CD14-positive monocyte (primary cell): ENCODE results near the gene ETV4. TPM values are rescaled to one million over a fixed set of nuclear protein-coding genes. Genes with fewer than 3 reads are reported as not detected.

Experiments
- DNase-seq, 3 donors: peaks; one replicate each; pipeline ENCODE4 v3.0.0-alpha.2; 2011 to 2022
- H2AFZ ChIP-seq: 2 replicates; pipeline ENCODE4 v1.6.0; 2012; ENCODE audit warnings: mild to moderate bottlenecking, low read depth, low read length, inconsistent platforms; ENCODE audit not compliant: insufficient read depth, poor library complexity, severe bottlenecking
- H3K27ac ChIP-seq, 2 donors: 1 replicate in 1 of 2; 2 replicates in 1 of 2; pipeline ENCODE4 v1.5.1; 2012 to 2013; ENCODE audit warnings: low read length in 2 of 2, control low read depth in 1 of 2, inconsistent platforms in 1 of 2, low read depth in 1 of 2, mild to moderate bottlenecking in 1 of 2
- H3K27me3 ChIP-seq, 2 donors: one replicate each; pipeline versions ENCODE4 v1.6.0 to v1.6.1; 2011 to 2013; ENCODE audit warnings: low read length in 2 of 2; ENCODE audit not compliant: control insufficient read depth in 2 of 2, insufficient read depth in 2 of 2
- H3K36me3 ChIP-seq, 2 donors: replicated peaks in 1 of 2; 1 replicate in 1 of 2; 2 replicates in 1 of 2; pipeline versions ENCODE4 v1.5.1 to v1.6.1; 2012 to 2013; ENCODE audit warnings: low read length in 2 of 2, control low read depth in 1 of 2, inconsistent platforms in 1 of 2, mild to moderate bottlenecking in 1 of 2; ENCODE audit not compliant: insufficient read depth in 2 of 2, control insufficient read depth in 1 of 2
- H3K4me1 ChIP-seq, 2 donors: 1 replicate in 1 of 2; 2 replicates in 1 of 2; pipeline versions ENCODE4 v1.5.1 to v1.6.1; 2012 to 2013; ENCODE audit warnings: low read length in 2 of 2, control low read depth in 1 of 2, inconsistent platforms in 1 of 2, mild to moderate bottlenecking in 1 of 2, moderate library complexity in 1 of 2; ENCODE audit not compliant: insufficient read depth in 2 of 2, control insufficient read depth in 1 of 2
- H3K4me2 ChIP-seq: replicated peaks from 2 replicates; pipeline ENCODE3; 2012; ENCODE audit warnings: low read length, moderate library complexity, mild to moderate bottlenecking; ENCODE audit not compliant: poor library complexity, severe bottlenecking; ENCODE audit errors: extremely low read depth
- H3K4me3 ChIP-seq, 3 experiments: fragments of 200-600 bp in 1 of 3; sonication (generic) in 1 of 3; replicated peaks in 1 of 3; 1 replicate in 2 of 3; 2 replicates in 1 of 3; pipeline ENCODE4 v1.5.1; 2011 to 2013; ENCODE audit warnings: low read length in 3 of 3, mild to moderate bottlenecking in 3 of 3, control low read depth in 2 of 3, low read depth in 2 of 3, inconsistent platforms in 1 of 3, moderate library complexity in 1 of 3
- H3K79me2 ChIP-seq: 2 replicates; pipeline ENCODE4 v1.6.0; 2012; ENCODE audit warnings: mild to moderate bottlenecking, control low read depth, inconsistent platforms, low read length, moderate library complexity; ENCODE audit not compliant: insufficient read depth
- H3K9ac ChIP-seq: 2 replicates; pipeline ENCODE4 v1.6.0; 2017; ENCODE audit warnings: low read length, mild to moderate bottlenecking; ENCODE audit not compliant: insufficient read depth, poor library complexity, severe bottlenecking
- H3K9me3 ChIP-seq, 2 donors: replicated peaks in 1 of 2; 1 replicate in 1 of 2; 2 replicates in 1 of 2; pipeline versions ENCODE4 v1.5.1 to v1.6.1; 2012 to 2013; ENCODE audit warnings: low read length in 2 of 2, control low read depth in 1 of 2; ENCODE audit not compliant: control insufficient read depth in 1 of 2, insufficient read depth in 1 of 2
- H4K20me1 ChIP-seq: 2 replicates; pipeline ENCODE4 v1.6.0; 2012; ENCODE audit warnings: mild to moderate bottlenecking, low read length, control low read depth, moderate library complexity; ENCODE audit not compliant: insufficient read depth
- H3K27ac Mint-ChIP-seq, 7 donors: one replicate each; pipeline ENCODE4 v1.8.0; 2020; ENCODE audit warnings: mild to moderate bottlenecking in 7 of 7, mixed read lengths in 7 of 7, moderate library complexity in 6 of 7, inconsistent platforms in 2 of 7
- H3K27me3 Mint-ChIP-seq, 3 donors: one replicate each; pipeline ENCODE4 v1.8.0; 2021 to 2022; ENCODE audit warnings: low read depth in 3 of 3, mild to moderate bottlenecking in 3 of 3, mixed read lengths in 3 of 3, moderate library complexity in 3 of 3, inconsistent platforms in 1 of 3
- H3K36me3 Mint-ChIP-seq, 2 donors: one replicate each; pipeline ENCODE4 v1.8.0; 2020; ENCODE audit warnings: mixed read lengths in 2 of 2, inconsistent platforms in 1 of 2, mild to moderate bottlenecking in 1 of 2
- H3K4me1 Mint-ChIP-seq: one replicate; pipeline ENCODE4 v1.8.0; 2020; ENCODE audit warnings: mild to moderate bottlenecking, mixed read lengths
- H3K4me3 Mint-ChIP-seq, 2 donors: one replicate each; pipeline ENCODE4 v1.8.0; 2020; ENCODE audit warnings: mild to moderate bottlenecking in 2 of 2, mixed read lengths in 2 of 2, moderate library complexity in 1 of 2
- H3K9me3 Mint-ChIP-seq, 7 donors: one replicate each; pipeline ENCODE4 v1.8.0; 2020 to 2022; ENCODE audit warnings: mixed read lengths in 7 of 7, mild to moderate bottlenecking in 6 of 7, moderate library complexity in 6 of 7, inconsistent platforms in 2 of 7
- WGBS: methylation state at CpG from one replicate; pipeline ENCODE4 v1.1.5; 2013; ENCODE audit warnings: missing lambda C conversion rate; ENCODE audit not compliant: insufficient coverage; 5-methylcytosine and 5-hydroxymethylcytosine counted together
- intact Hi-C, 2 donors: fragments of 100-400 bp; cut with micrococcal nuclease; formaldehyde crosslinking; loops; one replicate each; pipeline versions ENCODE4 v1.15.0 to v1.15.1; 2023
- polyA plus RNA-seq, 3 donors: library from polyadenylated mRNA; depleted of rRNA in 1 of 3; unstranded in 2 of 3; stranded (reverse) in 1 of 3; fragments of 300-500 nt in 2 of 3; fragments of >200 nt in 1 of 3; fragmentation: Illumina TruSeq in 2 of 3; gene quantifications; 1 replicate in 2 of 3; 2 replicates in 1 of 3; pipeline ENCODE4 v1.2.3, GENCODE V29; 2012 to 2021
- TF ChIP-seq, protein P1 (sequence below): fragments of 200-600 bp; IDR thresholded peaks from one replicate; pipeline ENCODE4 v1.8.0; 2022; ENCODE audit warnings: antibody characterized with exemption, mild to moderate bottlenecking

The ETV4 gene
- polyA plus RNA-seq, 3 donors = not detected

DNA sequence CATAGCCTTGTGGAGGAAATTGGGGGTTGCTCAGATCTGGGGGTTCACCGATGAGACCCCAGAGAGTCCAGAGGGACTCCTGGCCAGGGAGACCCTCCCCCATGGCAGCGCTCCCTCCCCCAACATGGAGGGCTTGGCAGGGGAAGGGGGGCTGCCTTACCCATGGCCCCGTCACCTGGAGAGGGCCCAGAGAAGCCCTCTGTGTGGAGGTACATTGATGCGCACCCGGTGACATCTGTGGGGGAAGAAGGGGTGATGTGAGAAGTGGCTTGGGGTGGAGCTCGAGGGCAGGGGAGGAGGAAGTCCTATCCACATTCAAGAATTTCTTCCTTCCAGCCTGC lies 16.2 kb downstream of the ETV4 start:
- H3K4me3 ChIP-seq = no peak overlapping the region
- intact Hi-C loops = no loop called here
- no peaks in the 10 kb centered on the region for H3K27me3 ChIP-seq
- H3K9ac ChIP-seq = no peak overlapping the region
- Mint-ChIP-seq H3K4me3 (no peak overlapping the region), H3K4me1 (peaks cover 9% of the 10 kb centered on the region), H3K27ac (peak overlapping the region in 3 of 7 donors; percentile 23 to 53 (median 32)), H3K36me3 (peaks cover 30 to 40% of the 10 kb centered on the region in 2 donors), H3K9me3 (no peaks in the 10 kb centered on the region), H3K27me3 (peaks cover 0 to 11% (median 1%) of the 10 kb centered on the region in 3 donors)
- peaks cover 6 to 7% of the 10 kb centered on the region in 2 donors for H3K4me1 ChIP-seq
- H4K20me1 ChIP-seq = peaks cover 50% of the 10 kb centered on the region
- no peaks in the 10 kb centered on the region for H3K79me2 ChIP-seq
- H3K9me3 ChIP-seq = no peaks in the 10 kb centered on the region
- no peak overlapping the region for H2AFZ ChIP-seq
- TF ChIP-seq, protein P1, sequence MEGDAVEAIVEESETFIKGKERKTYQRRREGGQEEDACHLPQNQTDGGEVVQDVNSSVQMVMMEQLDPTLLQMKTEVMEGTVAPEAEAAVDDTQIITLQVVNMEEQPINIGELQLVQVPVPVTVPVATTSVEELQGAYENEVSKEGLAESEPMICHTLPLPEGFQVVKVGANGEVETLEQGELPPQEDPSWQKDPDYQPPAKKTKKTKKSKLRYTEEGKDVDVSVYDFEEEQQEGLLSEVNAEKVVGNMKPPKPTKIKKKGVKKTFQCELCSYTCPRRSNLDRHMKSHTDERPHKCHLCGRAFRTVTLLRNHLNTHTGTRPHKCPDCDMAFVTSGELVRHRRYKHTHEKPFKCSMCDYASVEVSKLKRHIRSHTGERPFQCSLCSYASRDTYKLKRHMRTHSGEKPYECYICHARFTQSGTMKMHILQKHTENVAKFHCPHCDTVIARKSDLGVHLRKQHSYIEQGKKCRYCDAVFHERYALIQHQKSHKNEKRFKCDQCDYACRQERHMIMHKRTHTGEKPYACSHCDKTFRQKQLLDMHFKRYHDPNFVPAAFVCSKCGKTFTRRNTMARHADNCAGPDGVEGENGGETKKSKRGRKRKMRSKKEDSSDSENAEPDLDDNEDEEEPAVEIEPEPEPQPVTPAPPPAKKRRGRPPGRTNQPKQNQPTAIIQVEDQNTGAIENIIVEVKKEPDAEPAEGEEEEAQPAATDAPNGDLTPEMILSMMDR = no peak
- no peak overlapping the region for H3K27ac ChIP-seq
- no CpG with 5 or more reads among the region's 6 CpGs for WGBS
- peaks cover 30 to 43% of the 10 kb centered on the region in 2 donors for H3K36me3 ChIP-seq
- no peak overlapping the region for H3K4me2 ChIP-seq
- DNase-seq = no peak

GRCh38 chr17:43528988-43529814 lies 16.9 kb downstream of the ETV4 start:
- Histone ChIP-seq H3K9me3 (no peaks in the 10 kb centered on the region), H3K27ac (no peak overlapping the region), H3K27me3 (no peaks in the 10 kb centered on the region), H3K79me2 (no peaks in the 10 kb centered on the region), H4K20me1 (peaks cover 57% of the 10 kb centered on the region), H3K4me2 (no peak overlapping the region), H3K36me3 (peaks cover 37 to 50% of the 10 kb centered on the region in 2 donors), H2AFZ (no peak overlapping the region), H3K9ac (no peak overlapping the region), H3K4me1 (peaks cover 6 to 7% of the 10 kb centered on the region in 2 donors), H3K4me3 (no peak overlapping the region)
- H3K27ac Mint-ChIP-seq = peak overlapping the region in 1 of 7 donors; percentile 43
- H3K36me3 Mint-ChIP-seq = peaks cover 38 to 48% of the 10 kb centered on the region in 2 donors
- no peak overlapping the region for H3K4me3 Mint-ChIP-seq
- WGBS = 94% methylated on average over 13 of the region's 20 CpGs
- DNase-seq = no peak
- peaks cover 9% of the 10 kb centered on the region for H3K4me1 Mint-ChIP-seq
- TF ChIP-seq, protein P1 = no peak
- H3K9me3 Mint-ChIP-seq = no peaks in the 10 kb centered on the region
- intact Hi-C loops = no loop called here
- peaks cover 0 to 8% (median 1%) of the 10 kb centered on the region in 3 donors for H3K27me3 Mint-ChIP-seq
